Stimulated activated CD8-positive, alpha-beta memory T cell treated with anti-CD3 and anti-CD28 coated beads, Interleukin-7, amount 100 ng/mL, for 1 hour (primary cell): Measurements from ENCODE around the gene JUNB.

ENCODE experiments used
- DNase-seq, 2 donors: peaks; one replicate each; pipeline ENCODE4 v3.0.0-alpha.2; 2020; ENCODE audit warnings: low read depth in 2 of 2

Gene JUNB

GRCh38 chr19:12791345-12792050, at the start of gene JUNB:
TSS of gene JUNB (plus strand) at chr19:12791486. CDS start at chr19:12791772, 286 bp downstream.
- DNase-seq, result peak; percentile 95 to 96

- no peak for DNase-seq
Observed at GRCh38 chr19:12745166-12745897, 46.0 kb upstream of the JUNB start.

- no peak for DNase-seq
Observed at GRCh38 chr19:12748489-12748888, 42.8 kb upstream of the JUNB start.

GRCh38 chr19:12749938-12750521, 41.3 kb upstream of the JUNB start:
- DNase-seq, result no peak

GRCh38 chr19:12750851-12751250, 40.4 kb upstream of the JUNB start:
- DNase-seq, result no peak

GRCh38 chr19:12751635-12752034, 39.7 kb upstream of the JUNB start, which contains the start of gene BEST2:
TSS of gene BEST2 (plus strand) at chr19:12751791. CDS start at chr19:12752593, 802 bp downstream.
- DNase-seq, result no peak

- no peak for DNase-seq
Observed at GRCh38 chr19:12752056-12752781, 39.1 kb upstream of the JUNB start.

- DNase-seq, result no peak
Observed at GRCh38 chr19:12754465-12755196, 36.7 kb upstream of the JUNB start.

- DNase-seq, result no peak
Observed at GRCh38 chr19:12756150-12756883, 35.0 kb upstream of the JUNB start.

- DNase-seq, result peak in 1 of 2 donors; percentile 41
Observed at GRCh38 chr19:12757544-12758274, 33.6 kb upstream of the JUNB start.

- DNase-seq, result no peak
Observed at GRCh38 chr19:12759686-12760085, 31.6 kb upstream of the JUNB start.

- DNase-seq, result no peak
Observed at GRCh38 chr19:12763100-12763499, 28.2 kb upstream of the JUNB start.

- DNase-seq, result no peak
Observed at GRCh38 chr19:12764698-12765097, 26.6 kb upstream of the JUNB start.

GRCh38 chr19:12766051-12766521, 25.2 kb upstream of the JUNB start:
- peak; percentile 60 to 64 for DNase-seq

- DNase-seq, result no peak
Observed at GRCh38 chr19:12767150-12767549, 24.1 kb upstream of the JUNB start.

GRCh38 chr19:12767666-12768065, 23.6 kb upstream of the JUNB start:
- no peak for DNase-seq

GRCh38 chr19:12769689-12770088, 21.6 kb upstream of the JUNB start:
- no peak for DNase-seq

GRCh38 chr19:12770922-12771321, 20.4 kb upstream of the JUNB start:
- no peak for DNase-seq

GRCh38 chr19:12772323-12772722, 19.0 kb upstream of the JUNB start:
- no peak for DNase-seq

- no peak for DNase-seq
Observed at GRCh38 chr19:12773571-12773970, 17.7 kb upstream of the JUNB start.
